Measurements from ENCODE around the gene TMEM175. TPM values are rescaled to one million over a fixed set of nuclear protein-coding genes. Genes with fewer than 3 reads are reported as not detected.

The TMEM175 gene
- total and polyA plus RNA-seq, 9 of the 15 experiments (the other 6 are each of a cell fraction or from before 2014, with no cell fraction given): 0.13 to 30.9 (median 9.4) TPM

GRCh38 chr4:996030-996996 is 64.1 kb downstream of the TMEM175 start (continued):
- peak; percentile 58 for TF ChIP-seq RBFOX2 (IDR thresholded peaks at IDR 0.05; ENCODE audit: low read depth, low read length)
- TF ChIP-seq ZBTB7A (IDR thresholded peaks at IDR 0.05; ENCODE audit: borderline replicate concordance, control insufficient read depth, low read depth, low read length): peak; percentile 96
- 0 out of 2 replicates have a peak, but pooled peaks have one; percentile 30 for TF ChIP-seq CHD2 (IDR thresholded peaks at IDR 0.05; ENCODE audit: low read depth, low read length)
- TF ChIP-seq ZNF696 (CRISPR knock-in tag; conservative IDR thresholded peaks at IDR 0.05): no peak
- no peak for TF ChIP-seq ELF1 (tag; IDR thresholded peaks at IDR 0.05)
- TF ChIP-seq ETV5 (CRISPR knock-in tag; IDR thresholded peaks at IDR 0.05; ENCODE audit: low read depth): no peak
- TF ChIP-seq DIDO1 (tag; IDR thresholded peaks at IDR 0.05; ENCODE audit: low read depth): no peak
- peak; percentile 75 for TF ChIP-seq TBP (optimal IDR thresholded peaks at IDR 0.05; ENCODE audit: low read depth, low read length)
- TF ChIP-seq ZNF76 (CRISPR knock-in tag; IDR thresholded peaks at IDR 0.05; ENCODE audit: borderline replicate concordance): no peak
- TF ChIP-seq RBM39 (optimal IDR thresholded peaks at IDR 0.05; ENCODE audit: low read depth, low read length): no peak
- no peak for TF ChIP-seq ZFPM2 (CRISPR knock-in tag; IDR thresholded peaks at IDR 0.05)
- TF ChIP-seq TCF3 (CRISPR knock-in tag; IDR thresholded peaks at IDR 0.05): peak; percentile 32; the same call in 1 of the 2 replicates
- TF ChIP-seq STAT5B (CRISPR knock-in tag; IDR thresholded peaks at IDR 0.05): no peak
- no peak for TF ChIP-seq SAFB2 (IDR thresholded peaks at IDR 0.05; ENCODE audit: borderline replicate concordance, low read depth, low read length, severe bottlenecking)
- no peak for TF ChIP-seq RFX5 (IDR thresholded peaks at IDR 0.05; ENCODE audit: low read depth, low read length)
- no peak for TF ChIP-seq FOXA1 (IDR thresholded peaks at IDR 0.05; ENCODE audit: borderline replicate concordance)
- no peak for TF ChIP-seq NFXL1 (CRISPR knock-in tag; IDR thresholded peaks at IDR 0.05)
- TF ChIP-seq ZNF134 (CRISPR knock-in tag; conservative IDR thresholded peaks at IDR 0.05): no peak
- TF ChIP-seq GATA2 (CRISPR knock-in tag; IDR thresholded peaks at IDR 0.05): no peak
- no peak for TF ChIP-seq ZNF830 (CRISPR knock-in tag; IDR thresholded peaks at IDR 0.05)
- TF ChIP-seq ETS1 (conservative IDR thresholded peaks at IDR 0.05; ENCODE audit: control insufficient read depth, low read depth, low read length): no peak
- no peak for TF ChIP-seq ZBTB34 (CRISPR knock-in tag; IDR thresholded peaks at IDR 0.05)
- no peak for TF ChIP-seq ZNF239 (CRISPR knock-in tag; IDR thresholded peaks at IDR 0.05)
- no peak for TF ChIP-seq MCM3 (IDR thresholded peaks at IDR 0.05)
- TF ChIP-seq XRCC5 (IDR thresholded peaks at IDR 0.05; ENCODE audit: low read depth, low read length): no peak
- no peak for TF ChIP-seq SMAD2 (IDR thresholded peaks at IDR 0.05; ENCODE audit: low read depth, low read length)
- TF ChIP-seq ZNF77 (CRISPR knock-in tag; IDR thresholded peaks at IDR 0.05): no peak
- TF ChIP-seq ZBTB8A (IDR thresholded peaks at IDR 0.05; ENCODE audit: partially characterized antibody): no peak
- TF ChIP-seq SMAD4 (CRISPR knock-in tag; conservative IDR thresholded peaks at IDR 0.05): peak; percentile 48

Data from K562 (cell line).